MG63 (cell line): Measurements from ENCODE around the gene LYPD6B. TPM values are rescaled to one million over a fixed set of nuclear protein-coding genes. Genes with fewer than 3 reads are reported as not detected.
A peak's percentile ranks its signal among the peaks of the same experiment; 100 is the strongest.

Experiments used
- DNase-seq: peaks from one replicate; pipeline ENCODE4 v3.0.0-alpha.2; 2020
- H3K27me3 ChIP-seq: fragments of 250-450 bp; sonication (Bioruptor Pico); 2 replicates; pipeline ENCODE4 v1.5.1; 2020; ENCODE audit warnings: mild to moderate bottlenecking, moderate library complexity
- H3K36me3 ChIP-seq: fragments of 250-450 bp; sonication (Bioruptor Pico); 2 replicates; pipeline ENCODE4 v1.5.1; 2020; ENCODE audit warnings: mild to moderate bottlenecking, moderate library complexity
- H3K4me3 ChIP-seq: fragments of 250-450 bp; sonication (Bioruptor Pico); 2 replicates; pipeline ENCODE4 v1.5.1; 2020; ENCODE audit warnings: mild to moderate bottlenecking, moderate library complexity
- H3K9me3 ChIP-seq: fragments of 250-450 bp; sonication (Bioruptor Pico); 2 replicates; pipeline ENCODE4 v1.5.1; 2020; ENCODE audit warnings: mild to moderate bottlenecking, moderate library complexity
- total RNA-seq: library from RNA; depleted of rRNA; stranded (reverse); fragments of >200 nt; shearing (Covaris generic); gene quantifications from 2 replicates; pipeline ENCODE4 v1.2.3, GENCODE V29; 2014; ENCODE audit warnings: low replicate concordance

The LYPD6B gene
- total RNA-seq, 1 experiment from 2014 or later, result 1.6 TPM

- no peak for DNase-seq
- no peaks in the 10 kb centered on the region for H3K9me3 ChIP-seq
- H3K36me3 ChIP-seq, result no peaks in the 10 kb centered on the region
- peaks cover 3% of the 10 kb centered on the region; the same call in 1 of the 2 replicates for H3K27me3 ChIP-seq
- H3K4me3 ChIP-seq, result no peak overlapping the region
Measured at GRCh38 chr2:149005471-149006077, 32.9 kb upstream of the LYPD6B start.

- no peaks in the 10 kb centered on the region for H3K36me3 ChIP-seq
- no peaks in the 10 kb centered on the region for H3K9me3 ChIP-seq
- H3K4me3 ChIP-seq, result no peak overlapping the region
- peaks cover 3% of the 10 kb centered on the region; the same call in 1 of the 2 replicates for H3K27me3 ChIP-seq
- DNase-seq, result no peak
Measured at GRCh38 chr2:149006883-149007543, 31.5 kb upstream of the LYPD6B start.

- Histone ChIP-seq H3K27me3 (peaks cover 3% of the 10 kb centered on the region; the same call in 1 of the 2 replicates), H3K36me3 (no peaks in the 10 kb centered on the region), H3K9me3 (no peaks in the 10 kb centered on the region), H3K4me3 (no peak overlapping the region)
- no peak for DNase-seq
Measured at GRCh38 chr2:149008381-149008780, 30.1 kb upstream of the LYPD6B start.

- no peaks in the 10 kb centered on the region for H3K36me3 ChIP-seq
- no peak overlapping the region for H3K4me3 ChIP-seq
- no peak for DNase-seq
- no peaks in the 10 kb centered on the region for H3K9me3 ChIP-seq
- H3K27me3 ChIP-seq, result no peaks in the 10 kb centered on the region; the same call in 1 of the 2 replicates
Measured at GRCh38 chr2:149009576-149010461, 28.7 kb upstream of the LYPD6B start.

- Histone ChIP-seq H3K36me3 (no peaks in the 10 kb centered on the region), H3K4me3 (no peak overlapping the region), H3K27me3 (no peaks in the 10 kb centered on the region), H3K9me3 (no peaks in the 10 kb centered on the region)
- no peak for DNase-seq
Measured at GRCh38 chr2:149012545-149012944, 26.0 kb upstream of the LYPD6B start.

- Histone ChIP-seq H3K9me3 (no peaks in the 10 kb centered on the region), H3K27me3 (no peaks in the 10 kb centered on the region), H3K36me3 (no peaks in the 10 kb centered on the region), H3K4me3 (no peak overlapping the region)
- DNase-seq, result no peak
Measured at GRCh38 chr2:149015501-149015900, 23.0 kb upstream of the LYPD6B start.

- Histone ChIP-seq H3K36me3 (no peaks in the 10 kb centered on the region), H3K4me3 (no peak overlapping the region), H3K27me3 (no peaks in the 10 kb centered on the region), H3K9me3 (no peaks in the 10 kb centered on the region)
- DNase-seq, result no peak
Measured at GRCh38 chr2:149015926-149016563, 22.5 kb upstream of the LYPD6B start.

- Histone ChIP-seq H3K4me3 (no peak overlapping the region), H3K36me3 (no peaks in the 10 kb centered on the region), H3K27me3 (no peaks in the 10 kb centered on the region), H3K9me3 (no peaks in the 10 kb centered on the region)
- DNase-seq, result peak; percentile 51
Measured at GRCh38 chr2:149017116-149017985, 21.1 kb upstream of the LYPD6B start.

- Histone ChIP-seq H3K9me3 (no peaks in the 10 kb centered on the region), H3K4me3 (no peak overlapping the region), H3K27me3 (no peaks in the 10 kb centered on the region), H3K36me3 (no peaks in the 10 kb centered on the region)
- no peak for DNase-seq
Measured at GRCh38 chr2:149018981-149019380, 19.5 kb upstream of the LYPD6B start.

- Histone ChIP-seq H3K36me3 (no peaks in the 10 kb centered on the region), H3K9me3 (no peaks in the 10 kb centered on the region), H3K4me3 (no peak overlapping the region), H3K27me3 (no peaks in the 10 kb centered on the region)
- no peak for DNase-seq
Measured at GRCh38 chr2:149019768-149020167, 18.7 kb upstream of the LYPD6B start.

GRCh38 chr2:149020432-149020851 is 18.1 kb upstream of the LYPD6B start:
- no peak overlapping the region for H3K4me3 ChIP-seq
- no peaks in the 10 kb centered on the region for H3K27me3 ChIP-seq
- H3K36me3 ChIP-seq, result no peaks in the 10 kb centered on the region
- H3K9me3 ChIP-seq, result no peaks in the 10 kb centered on the region
- DNase-seq, result no peak

GRCh38 chr2:149021271-149021719 is 17.2 kb upstream of the LYPD6B start:
- Histone ChIP-seq H3K27me3 (peaks cover 3% of the 10 kb centered on the region), H3K36me3 (no peaks in the 10 kb centered on the region), H3K4me3 (no peak overlapping the region), H3K9me3 (no peaks in the 10 kb centered on the region)
- DNase-seq, result no peak

- Histone ChIP-seq H3K27me3 (peaks cover 3% of the 10 kb centered on the region), H3K4me3 (no peak overlapping the region)
- no peak for DNase-seq
Measured at GRCh38 chr2:149021761-149022160, 16.7 kb upstream of the LYPD6B start.

GRCh38 chr2:149023091-149023490 is 15.4 kb upstream of the LYPD6B start:
- H3K27me3 ChIP-seq, result peaks cover 9% of the 10 kb centered on the region
- H3K4me3 ChIP-seq, result no peak overlapping the region
- no peaks in the 10 kb centered on the region for H3K9me3 ChIP-seq

More at GRCh38 chr2:149021761-149022160, 16.7 kb upstream of the LYPD6B start:
- Histone ChIP-seq H3K36me3 (no peaks in the 10 kb centered on the region), H3K9me3 (no peaks in the 10 kb centered on the region)

GRCh38 chr2:149027590-149028250 is 10.8 kb upstream of the LYPD6B start:
- Histone ChIP-seq H3K4me3 (no peak overlapping the region), H3K9me3 (no peaks in the 10 kb centered on the region), H3K27me3 (peaks cover 9% of the 10 kb centered on the region), H3K36me3 (no peaks in the 10 kb centered on the region)
- no peak for DNase-seq

More at GRCh38 chr2:149023091-149023490, 15.4 kb upstream of the LYPD6B start:
- no peak for DNase-seq
- no peaks in the 10 kb centered on the region for H3K36me3 ChIP-seq
